ENCODE data around the gene PBLD. TPM values are rescaled to one million over a fixed set of nuclear protein-coding genes. Genes with fewer than 3 reads are reported as not detected.
"Not testable (repeated sequence)": the region's sequence is repeated elsewhere in the genome, so short reads cannot be mapped to it uniquely, and the experiment has no call there.

PBLD gene
- total RNA-seq, 2 donors from 2014 or later: 76.8 to 113 TPM

DNA sequence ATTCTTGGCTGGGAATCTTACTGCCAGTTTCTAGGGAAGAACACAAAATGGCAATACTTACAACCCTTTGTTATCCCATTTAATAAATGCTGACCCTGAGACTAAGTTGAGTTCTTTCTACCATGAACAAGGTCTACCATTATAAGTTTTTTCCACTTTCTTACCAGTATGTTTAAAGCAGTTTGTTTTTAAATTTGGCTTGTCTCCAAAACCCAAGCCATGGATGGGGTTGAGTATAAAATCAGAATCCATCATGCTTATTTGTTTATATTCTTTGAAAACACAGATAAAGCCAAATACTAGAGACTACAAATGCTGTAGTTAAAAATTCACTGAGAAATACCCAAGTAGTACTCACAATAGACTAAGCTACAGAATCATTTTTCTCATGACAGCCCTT is 42.0 kb downstream of the PBLD start:
- ATAC-seq (no peak), DNase-seq (no peak)
- intact Hi-C loops (cut with DNase I, micrococcal nuclease): no loop called here

DNA sequence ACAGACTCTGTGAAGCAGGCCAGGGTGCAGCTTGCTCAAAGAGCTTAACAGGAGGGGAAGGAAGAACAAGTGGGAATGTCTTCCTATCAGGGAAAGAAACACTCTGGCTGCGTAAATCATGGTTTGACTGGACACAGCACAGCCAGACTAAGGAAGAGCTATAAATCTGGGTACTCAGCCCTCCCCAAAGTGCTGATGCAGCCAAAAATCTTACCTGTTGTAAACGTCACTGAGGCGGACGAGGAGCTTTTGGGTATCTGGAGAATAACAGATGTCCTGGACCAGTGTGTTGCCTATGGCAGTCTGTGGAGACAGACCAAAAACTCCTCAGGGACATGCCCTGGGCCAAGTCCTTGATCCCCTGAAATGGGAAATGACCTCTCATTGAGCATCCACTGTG is 44.0 kb downstream of the PBLD start:
- no peak for DNase-seq
- intact Hi-C loops (cut with DNase I, micrococcal nuclease): no loop called here
- no peak for ATAC-seq

DNA sequence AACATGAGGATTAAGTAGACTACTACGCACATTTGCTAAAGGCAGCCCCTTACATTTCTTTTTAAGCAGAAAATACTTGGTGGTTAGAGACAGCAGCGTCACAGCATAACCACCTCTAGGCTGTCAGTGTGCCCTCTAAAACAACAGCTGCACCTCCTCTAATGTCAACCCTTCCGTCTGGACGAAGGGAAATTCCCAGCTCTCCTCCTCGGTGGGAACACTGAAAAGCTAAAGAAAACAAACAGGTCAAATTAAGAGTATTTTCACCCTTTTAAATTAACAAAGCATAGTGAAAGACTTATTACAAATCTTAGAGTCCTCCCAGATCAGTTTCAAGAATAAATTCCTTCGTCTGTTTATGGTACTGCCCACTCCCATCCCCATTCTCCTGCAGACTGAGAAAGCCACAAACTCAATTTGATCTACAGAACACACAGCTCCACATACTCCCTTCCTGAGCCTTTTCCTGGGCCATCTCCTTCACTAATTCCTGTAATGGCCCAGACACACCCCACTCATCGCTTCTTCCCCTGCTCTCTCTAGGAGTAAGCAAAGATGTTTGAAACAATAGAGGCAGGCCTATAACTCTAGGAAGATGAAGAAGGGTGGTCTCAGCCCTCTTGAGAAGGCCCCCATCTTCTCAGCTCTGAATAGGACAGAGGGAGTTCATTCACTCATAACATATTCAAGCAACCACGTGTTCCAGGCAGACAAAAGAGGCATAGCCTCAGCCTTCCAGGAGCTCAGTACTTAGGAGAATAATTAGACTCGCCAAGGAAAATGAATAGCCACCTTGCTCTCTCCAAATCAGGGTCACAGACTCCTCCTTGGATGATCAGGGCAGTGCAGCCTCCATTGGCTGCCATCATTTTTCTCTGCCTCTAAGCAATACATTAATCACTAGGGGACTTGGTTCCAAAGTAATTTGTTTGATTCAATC is 48.4 kb downstream of the PBLD start:
- DNase-seq (no peak), ATAC-seq (no peak)
- intact Hi-C loops (cut with DNase I, micrococcal nuclease): no loop called here

DNA sequence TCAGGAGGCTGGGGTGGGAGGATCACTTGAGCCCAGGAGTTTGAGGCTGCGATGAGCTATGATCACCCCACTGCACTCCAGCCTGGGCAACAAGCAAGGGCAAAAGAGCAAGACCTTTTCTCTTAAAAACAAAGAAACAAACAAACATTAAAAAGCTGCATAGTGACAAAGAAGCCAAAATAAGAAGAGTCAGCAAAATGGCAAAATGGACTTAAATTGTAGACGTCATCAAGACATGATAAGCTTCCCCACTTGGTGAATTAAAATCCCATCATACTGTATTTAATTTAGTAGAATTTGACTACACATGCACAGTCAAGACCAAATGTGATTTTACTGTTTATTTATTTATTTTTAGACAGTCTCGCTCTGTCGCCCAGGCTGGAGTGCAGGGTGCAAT is 52.0 kb downstream of the PBLD start:
- no peak for DNase-seq
- no peak for ATAC-seq
- intact Hi-C loops (cut with DNase I, micrococcal nuclease): no loop called here

DNA sequence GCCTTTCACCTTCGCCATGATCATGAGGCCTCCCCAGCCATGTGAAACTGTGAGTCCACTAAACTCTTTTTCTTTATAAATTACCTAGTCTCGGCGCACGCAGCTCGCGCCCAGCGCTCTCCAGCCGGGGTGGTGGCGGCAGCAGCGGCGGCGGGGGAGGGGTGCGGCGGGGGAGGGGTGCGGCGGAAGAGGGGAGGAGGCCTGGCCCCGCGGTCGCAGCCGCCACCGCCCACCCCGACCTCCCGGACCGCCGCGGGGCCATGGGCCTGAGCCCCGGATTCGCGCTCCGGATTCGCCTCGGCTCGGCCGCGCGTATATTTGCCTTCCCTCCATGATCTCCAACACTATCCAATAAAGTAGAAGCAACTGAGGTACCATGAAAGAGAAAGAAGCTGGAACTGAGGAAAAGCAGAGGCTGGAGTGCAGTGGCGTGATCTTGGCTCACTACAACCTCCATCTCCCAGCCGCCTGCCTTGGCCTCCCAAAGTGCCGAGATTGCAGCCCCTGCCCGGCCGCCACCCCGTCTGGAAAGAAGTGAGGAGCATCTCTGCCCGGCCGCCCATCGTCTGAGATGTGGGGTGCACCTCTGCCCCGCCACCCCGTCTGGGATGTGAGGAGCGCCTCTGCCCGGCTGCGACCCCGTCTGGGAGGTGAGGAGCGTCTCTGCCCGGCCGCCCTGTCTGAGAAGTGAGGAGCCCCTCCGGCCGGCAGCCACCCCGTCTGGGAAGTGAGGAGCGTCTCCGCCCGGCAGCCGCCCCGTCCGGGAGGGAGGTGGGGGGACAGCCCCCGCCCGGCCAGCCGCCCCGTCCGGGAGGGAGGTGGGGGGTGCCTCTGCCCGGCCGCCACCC is 53.6 kb downstream of the PBLD start:
- DNase-seq; intact Hi-C loops (cut with DNase I, micrococcal nuclease); ATAC-seq: not testable (repeated sequence)

DNA sequence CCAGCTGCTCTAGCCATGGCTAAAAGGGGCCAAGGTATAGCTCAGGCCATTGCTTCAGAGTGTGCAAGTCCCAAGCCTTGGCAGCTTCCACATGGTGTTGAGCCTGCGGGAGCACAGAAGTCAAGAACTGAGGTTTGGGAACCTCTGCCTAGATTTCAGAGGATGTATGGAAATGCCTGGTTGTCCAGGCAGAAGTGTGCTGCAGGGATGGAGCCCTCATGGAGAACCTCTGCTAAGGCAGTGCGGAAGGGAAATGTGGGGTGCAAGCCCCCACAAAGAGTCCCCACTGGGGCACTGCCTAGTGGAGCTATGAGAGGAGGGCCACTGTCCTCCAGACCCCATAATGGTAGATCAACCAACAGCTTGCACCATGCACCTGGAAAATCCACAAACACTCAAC is 54.9 kb downstream of the PBLD start:
- DNase-seq; intact Hi-C loops (cut with DNase I, micrococcal nuclease); ATAC-seq: not testable (repeated sequence)

DNA sequence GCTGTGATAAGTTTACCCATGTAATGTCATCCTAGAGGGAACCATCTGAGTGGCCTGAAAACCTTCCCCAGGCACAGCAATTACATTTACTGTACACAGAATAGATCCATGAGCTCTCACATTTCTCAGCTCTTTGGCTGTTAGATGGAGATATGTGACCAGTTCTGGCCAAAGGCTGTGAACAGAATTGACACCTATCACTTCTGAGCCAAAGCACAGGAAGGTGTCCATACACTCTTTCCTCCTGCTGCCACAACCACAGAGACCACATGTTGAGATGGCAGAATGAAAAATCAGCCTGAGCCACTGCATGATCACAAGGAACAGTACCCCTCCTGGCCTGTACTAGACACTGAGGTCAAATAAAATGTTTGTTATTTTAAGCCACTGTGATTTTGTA is 56.5 kb downstream of the PBLD start:
- DNase-seq: no peak
- no peak for ATAC-seq
- intact Hi-C loops (cut with DNase I, micrococcal nuclease): no loop called here

DNA sequence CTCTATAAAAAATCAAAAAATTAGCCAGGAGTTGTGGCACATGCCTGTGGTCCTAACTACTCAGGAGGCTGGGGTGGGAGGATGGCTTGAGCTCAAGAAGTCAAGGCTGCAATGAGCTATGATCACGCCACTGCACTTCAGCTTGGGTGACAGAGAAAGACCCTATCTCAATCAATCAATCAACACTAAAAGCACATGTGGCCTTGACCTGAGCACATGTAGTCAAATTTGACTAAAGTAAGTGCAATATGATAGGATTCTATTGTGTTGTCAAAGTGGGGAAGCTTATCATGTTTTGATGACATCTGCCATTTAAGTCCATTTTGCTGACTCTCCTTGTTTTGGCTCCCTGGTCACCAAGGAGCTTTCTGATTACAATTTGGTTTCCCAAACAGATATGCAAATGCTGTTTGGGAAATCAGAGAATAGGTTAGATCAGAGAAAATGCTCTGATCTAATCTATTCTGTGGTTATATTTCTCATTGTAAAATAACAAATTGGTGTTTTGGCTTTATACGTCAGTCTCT is 57.1 kb downstream of the PBLD start:
- intact Hi-C loops (cut with DNase I, micrococcal nuclease): no loop called here
- DNase-seq: no peak
- ATAC-seq: no peak

DNA sequence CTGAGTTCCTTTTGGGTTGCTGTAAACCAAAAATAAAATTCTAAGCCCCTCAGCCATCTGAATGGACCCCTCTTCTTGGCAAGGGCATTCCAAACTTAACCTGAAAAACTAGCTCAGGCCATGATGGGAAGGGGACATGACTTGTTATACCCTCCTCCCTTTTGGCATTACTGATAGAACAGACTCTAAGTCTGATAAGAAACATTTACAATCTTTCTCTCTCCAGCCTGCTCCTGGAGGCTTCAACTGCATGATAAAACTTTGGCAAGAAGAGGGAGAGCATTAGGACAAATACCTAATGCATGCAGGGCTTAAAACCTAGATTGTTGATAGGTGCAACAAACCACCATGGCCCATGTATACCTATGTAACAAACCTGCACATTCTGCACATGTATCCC is 59.9 kb downstream of the PBLD start:
- ATAC-seq (no peak), DNase-seq (no peak)

DNA sequence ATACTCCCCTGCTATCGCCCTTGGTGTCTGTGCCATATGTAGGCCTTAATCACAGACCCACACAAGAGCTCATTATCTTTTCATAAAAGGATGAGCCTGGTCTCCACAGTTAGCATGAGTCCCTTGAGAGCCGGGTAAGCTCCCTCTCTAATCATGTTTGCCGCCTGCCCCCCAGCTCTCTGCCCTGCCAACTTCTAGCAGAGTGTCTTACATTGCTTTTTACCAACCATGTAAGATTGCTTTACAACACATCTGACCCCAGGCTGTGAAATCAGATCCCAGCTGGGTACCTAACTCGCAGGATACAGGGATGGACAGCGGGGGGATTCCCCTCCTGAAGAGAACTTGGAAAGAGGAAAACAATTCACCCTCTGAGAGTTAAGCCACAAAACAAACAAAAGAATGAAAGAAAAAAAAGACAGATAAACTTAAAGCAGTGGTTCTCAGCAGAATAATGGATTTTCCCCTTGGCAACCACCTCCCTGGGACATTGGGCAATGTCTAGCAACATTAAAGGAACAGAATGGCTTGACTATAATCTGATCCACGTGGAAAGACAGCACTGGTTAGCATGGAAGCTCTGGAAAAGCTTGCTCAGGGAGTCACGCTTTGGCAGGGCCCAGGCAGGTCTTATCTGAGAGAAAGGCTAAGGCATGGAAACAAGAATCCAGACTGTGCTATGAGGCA is 61.4 kb downstream of the PBLD start:
- intact Hi-C loops (cut with DNase I, micrococcal nuclease): no loop called here
- DNase-seq (no peak), ATAC-seq (no peak)

More for the DNA sequence above, 59.9 kb downstream of the PBLD start:
- intact Hi-C loops (cut with DNase I, micrococcal nuclease): no loop called here

DNA sequence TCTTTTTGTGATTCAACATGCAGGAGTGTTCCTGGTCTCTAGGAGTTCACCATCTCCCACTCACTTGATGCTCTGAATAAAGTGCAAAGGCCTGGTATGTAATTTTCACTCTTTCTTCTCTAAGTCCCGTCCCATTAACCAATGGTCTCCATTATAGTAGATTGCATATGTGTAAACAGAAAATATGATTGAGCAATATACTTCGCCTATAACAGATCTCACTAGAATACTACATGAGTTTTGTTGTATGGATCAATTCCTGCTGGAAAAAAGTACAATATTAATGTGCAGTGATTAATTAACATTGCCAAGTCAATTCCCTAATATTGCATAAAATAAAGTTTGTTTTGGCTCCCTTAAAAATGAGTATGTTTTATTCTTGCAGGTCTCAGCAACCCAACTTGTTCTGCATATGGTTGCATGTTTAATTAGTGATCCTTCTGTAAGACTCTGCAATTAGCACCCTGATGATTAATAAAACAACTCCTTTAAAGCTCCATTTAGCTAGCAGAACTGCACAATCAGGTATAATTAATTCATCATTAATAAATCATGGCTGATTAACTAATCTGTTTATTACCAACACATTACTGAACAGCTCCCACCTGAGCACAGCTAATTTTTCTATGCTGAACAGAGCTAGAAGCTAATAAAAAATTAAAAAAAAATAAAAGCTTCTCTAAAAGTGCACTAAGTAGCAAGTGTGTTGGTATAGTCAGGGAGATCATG is 63.0 kb downstream of the PBLD start:
- DNase-seq: no peak
- intact Hi-C loops (cut with DNase I, micrococcal nuclease): no loop called here
- no peak for ATAC-seq

DNA sequence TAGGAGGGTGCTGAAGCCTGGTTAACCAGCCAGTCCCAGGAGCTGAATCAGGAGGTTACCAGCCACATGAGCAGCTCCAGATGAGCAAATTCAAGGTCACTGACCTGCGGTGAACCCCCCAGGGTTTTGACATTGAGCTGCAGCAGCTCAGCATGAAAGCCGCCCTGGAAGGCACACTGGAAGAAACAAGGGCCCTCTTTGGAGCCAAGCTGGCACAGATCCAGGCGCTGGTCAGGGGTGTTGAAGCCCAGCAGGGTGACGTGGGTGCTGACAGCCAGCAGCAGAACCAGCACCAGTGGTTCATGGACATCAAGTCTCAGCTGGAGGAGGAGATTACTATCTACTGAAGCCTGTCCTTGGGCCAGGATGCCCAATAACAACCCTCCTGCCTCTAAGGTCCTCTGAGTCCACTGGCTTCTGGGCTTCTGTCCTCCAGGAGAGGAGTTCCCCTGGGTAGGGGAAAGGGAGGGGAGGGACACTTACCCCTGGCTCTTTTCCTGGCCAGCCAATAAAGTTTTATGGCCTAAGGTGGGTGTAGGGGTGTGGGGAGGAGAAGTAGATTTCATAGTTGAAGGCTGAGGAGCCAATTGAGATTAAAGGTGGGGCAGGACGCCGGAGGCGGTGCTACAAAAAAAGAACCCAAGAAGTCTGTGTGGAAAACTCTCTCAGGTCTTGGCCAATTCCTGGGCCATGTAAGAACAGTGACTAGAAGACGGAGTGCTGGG is 71.4 kb downstream of the PBLD start:
- ATAC-seq: peak; percentile 89
- intact Hi-C loops (cut with DNase I, micrococcal nuclease): no loop called here
- DNase-seq: peak; percentile 26 to 31

DNA sequence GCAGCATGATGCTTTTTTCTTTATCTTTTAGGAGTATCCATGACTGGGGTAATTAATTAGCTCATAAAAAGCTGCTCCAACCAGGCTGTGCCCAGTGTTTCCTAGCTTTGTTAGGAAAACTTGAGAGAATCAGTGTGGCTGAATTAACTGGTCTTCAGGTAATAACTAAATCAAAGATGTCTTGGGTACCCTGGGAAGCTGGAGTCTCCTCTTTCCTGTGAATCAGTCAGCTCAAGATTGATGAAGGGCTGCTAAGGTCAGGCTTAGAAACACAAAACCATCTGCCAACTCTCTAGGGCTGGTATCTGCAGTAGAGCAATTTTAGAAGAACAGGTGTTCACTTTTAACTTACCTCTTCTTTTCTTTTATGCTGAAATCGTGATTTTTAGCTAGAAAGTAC is 79.4 kb downstream of the PBLD start:
- DNase-seq: no peak
- intact Hi-C loops (cut with DNase I, micrococcal nuclease): no loop called here
- ATAC-seq: no peak

DNA sequence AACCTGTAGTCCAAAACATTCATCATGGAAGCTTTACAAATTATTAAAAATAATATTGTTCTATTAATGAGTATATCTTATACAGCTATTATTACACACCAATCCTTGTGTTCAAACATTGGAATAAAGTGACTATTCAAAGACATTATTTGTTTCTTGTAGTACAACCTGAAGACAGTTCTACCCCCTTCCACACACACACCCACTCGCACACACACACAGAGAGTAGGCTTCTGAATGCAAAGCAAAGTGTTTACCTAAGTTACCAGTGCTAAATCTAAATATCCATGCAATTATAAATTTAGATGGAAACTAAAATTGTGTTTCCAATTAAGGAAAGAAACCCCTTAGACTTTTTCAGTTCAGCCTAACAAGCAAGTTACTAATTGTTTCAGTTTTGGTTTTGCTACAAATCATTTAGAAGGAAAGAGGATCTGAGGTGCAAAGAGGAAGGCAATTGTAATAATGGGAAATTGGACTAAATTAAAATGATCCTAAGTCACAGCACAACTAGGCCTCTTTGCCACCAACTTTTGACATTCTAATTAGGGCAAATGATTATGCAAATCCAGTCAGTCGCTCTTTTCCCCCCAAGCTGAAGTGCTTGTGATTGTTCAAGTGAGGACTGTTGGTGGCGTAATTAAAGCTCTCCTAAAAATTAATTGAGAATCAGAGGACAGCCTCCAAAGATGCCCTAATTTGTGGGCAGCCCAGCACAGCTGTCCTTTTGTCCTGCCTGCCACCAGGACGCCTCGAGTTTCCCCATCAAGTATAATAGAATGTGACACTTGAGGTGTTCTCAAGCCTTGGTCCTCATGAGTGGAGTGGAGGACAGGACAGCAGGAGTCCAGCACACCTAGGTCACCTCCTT is 80.9 kb downstream of the PBLD start:
- DNase-seq (no peak), ATAC-seq (no peak)
- intact Hi-C loops (cut with DNase I, micrococcal nuclease): no loop called here

DNA sequence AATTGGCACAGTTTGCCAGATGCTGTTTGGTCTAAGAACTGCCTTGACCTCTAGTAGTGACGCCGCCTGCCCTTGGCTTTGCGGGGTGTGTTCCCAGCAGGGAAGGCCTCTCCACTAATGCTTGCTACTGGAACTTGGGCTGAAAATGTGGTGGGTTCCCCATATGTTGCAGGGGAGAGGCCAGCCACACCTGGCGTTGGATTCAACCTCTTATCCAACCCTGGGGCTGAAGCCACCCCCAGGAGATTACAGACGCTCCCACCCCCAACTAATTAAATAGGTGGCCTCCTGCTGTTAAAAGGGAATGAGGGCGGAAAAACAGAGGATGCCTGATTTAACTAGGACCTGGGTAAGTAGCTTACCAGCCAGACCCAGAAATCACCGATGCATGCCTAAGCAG is 81.6 kb downstream of the PBLD start:
- ATAC-seq: no peak
- intact Hi-C loops (cut with DNase I, micrococcal nuclease): no loop called here
- DNase-seq: no peak

DNA sequence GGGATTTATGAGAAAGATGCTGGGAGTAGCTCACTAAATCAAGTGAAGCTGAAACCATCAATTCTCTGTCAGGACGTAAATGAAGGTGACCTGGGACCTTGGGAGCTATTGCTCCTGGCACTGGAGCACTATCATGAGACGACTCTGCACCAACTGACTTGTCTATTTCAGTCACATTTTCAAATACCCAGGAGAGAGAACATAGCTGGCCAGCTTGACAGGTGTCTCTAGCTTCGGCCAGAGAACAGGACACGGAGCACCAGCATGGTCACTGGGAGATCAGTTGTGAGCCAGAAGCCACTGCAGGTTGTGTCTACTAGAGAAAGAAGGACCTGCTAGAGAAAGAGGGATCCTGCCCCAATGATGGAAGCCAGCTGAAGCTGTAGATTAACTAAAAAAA is 83.4 kb downstream of the PBLD start:
- intact Hi-C loops (cut with DNase I, micrococcal nuclease): no loop called here
- DNase-seq (no peak), ATAC-seq (no peak)

DNA sequence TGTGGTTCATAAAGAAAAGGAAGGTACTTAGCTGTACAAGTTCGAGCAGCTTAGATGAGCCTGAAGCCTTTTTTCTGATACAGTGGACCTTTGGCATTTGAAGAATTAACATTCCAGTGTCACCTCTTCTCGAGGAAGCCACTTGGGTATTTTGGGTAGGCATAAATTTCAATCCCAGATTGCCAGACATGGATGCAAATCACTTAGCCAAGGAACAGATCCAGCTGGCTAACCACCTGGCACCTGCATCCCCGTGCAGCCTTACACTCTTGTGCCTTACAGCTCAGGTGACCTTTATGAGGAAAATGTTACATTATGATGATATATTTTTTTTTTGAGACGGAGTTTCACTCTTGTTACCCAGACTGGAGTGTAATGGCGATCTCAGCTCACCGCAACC is 84.8 kb downstream of the PBLD start:
- DNase-seq (no peak), ATAC-seq (no peak)
- intact Hi-C loops (cut with DNase I, micrococcal nuclease): no loop called here

All from left colon (tissue), 2 donors.